Measurements from ENCODE around the gene NDOR1. TPM values are rescaled to one million over a fixed set of nuclear protein-coding genes. Genes with fewer than 3 reads are reported as not detected.
"Not testable (repeated sequence)": the region's sequence is repeated elsewhere in the genome, so short reads cannot be mapped to it uniquely, and the experiment has no call there.

The NDOR1 gene
- total RNA-seq, 4 donors from 2014 or later = 14.3 to 47.5 (median 22.0) TPM

DNA sequence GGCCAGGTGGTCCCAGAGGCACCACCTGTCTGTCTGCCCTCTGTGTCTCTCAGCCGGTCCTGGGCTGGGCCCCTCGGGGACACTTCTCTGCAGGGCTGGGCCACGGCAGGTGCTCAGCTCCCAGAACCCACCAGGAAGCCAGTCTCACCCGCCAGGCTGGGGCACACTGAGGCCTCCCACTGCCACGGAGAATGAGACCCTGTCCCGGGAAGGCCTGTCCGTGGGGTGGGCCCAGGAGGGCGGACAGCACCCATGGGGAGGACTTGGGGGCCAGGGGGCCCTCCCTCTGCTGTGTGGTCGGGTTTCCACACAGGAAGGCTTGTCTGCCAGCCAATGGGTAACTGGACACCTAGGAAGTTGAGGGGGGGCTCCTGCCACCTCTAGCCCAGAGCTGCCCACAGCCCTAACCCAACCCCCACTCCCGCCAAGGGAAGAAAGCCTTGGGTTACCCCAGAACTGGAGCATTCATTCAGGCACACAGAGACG lies 31.5 kb downstream of the NDOR1 start:
- H3K27me3 ChIP-seq = peaks cover 31% of the 10 kb centered on the region
- peak overlapping the region in 1 of 4 donors; percentile 26 for H3K4me3 ChIP-seq
- intact Hi-C loops (cut with DNase I; ENCODE audit: low total_unique reads) (no loop called here), in situ Hi-C loops (cut with MboI; ENCODE audit: low pct_ligation_motif_present in 1 of 4, low pct_unique_long_range_greater_than_20kb in 1 of 4, low sequenced_read_pairs in 3 of 4) (loop anchor here in 1 of 4 donors (10.0 kb wide), 1 partner anchor 112 kb away; no protein-coding TSS in a partner anchor)
- H3K27ac ChIP-seq = peak overlapping the region; percentile 99 to 100 (median 100)
- H3K4me1 ChIP-seq = peaks cover 34 to 56% (median 44%) of the 10 kb centered on the region in 4 donors
- no peak for DNase-seq
- H3K9me3 ChIP-seq = no peaks in the 10 kb centered on the region
- no peaks in the 10 kb centered on the region for H3K36me3 ChIP-seq
- no peak for TF ChIP-seq POLR2A (IDR thresholded peaks at IDR 0.05)
- TF ChIP-seq, protein P1, sequence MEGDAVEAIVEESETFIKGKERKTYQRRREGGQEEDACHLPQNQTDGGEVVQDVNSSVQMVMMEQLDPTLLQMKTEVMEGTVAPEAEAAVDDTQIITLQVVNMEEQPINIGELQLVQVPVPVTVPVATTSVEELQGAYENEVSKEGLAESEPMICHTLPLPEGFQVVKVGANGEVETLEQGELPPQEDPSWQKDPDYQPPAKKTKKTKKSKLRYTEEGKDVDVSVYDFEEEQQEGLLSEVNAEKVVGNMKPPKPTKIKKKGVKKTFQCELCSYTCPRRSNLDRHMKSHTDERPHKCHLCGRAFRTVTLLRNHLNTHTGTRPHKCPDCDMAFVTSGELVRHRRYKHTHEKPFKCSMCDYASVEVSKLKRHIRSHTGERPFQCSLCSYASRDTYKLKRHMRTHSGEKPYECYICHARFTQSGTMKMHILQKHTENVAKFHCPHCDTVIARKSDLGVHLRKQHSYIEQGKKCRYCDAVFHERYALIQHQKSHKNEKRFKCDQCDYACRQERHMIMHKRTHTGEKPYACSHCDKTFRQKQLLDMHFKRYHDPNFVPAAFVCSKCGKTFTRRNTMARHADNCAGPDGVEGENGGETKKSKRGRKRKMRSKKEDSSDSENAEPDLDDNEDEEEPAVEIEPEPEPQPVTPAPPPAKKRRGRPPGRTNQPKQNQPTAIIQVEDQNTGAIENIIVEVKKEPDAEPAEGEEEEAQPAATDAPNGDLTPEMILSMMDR (IDR thresholded peaks at IDR 0.05) = no peak
- no peak for TF ChIP-seq POLR2AphosphoS5 (IDR thresholded peaks at IDR 0.05)
- no peak for TF ChIP-seq EP300 (IDR thresholded peaks at IDR 0.05; ENCODE audit: low read depth)
- 37% methylated on average over 4 of the region's 11 CpGs; no CpG with 5 or more reads in 1 of the 2 donors for WGBS, 2 donors (ENCODE audit: low coverage in 1 of 2)

DNA sequence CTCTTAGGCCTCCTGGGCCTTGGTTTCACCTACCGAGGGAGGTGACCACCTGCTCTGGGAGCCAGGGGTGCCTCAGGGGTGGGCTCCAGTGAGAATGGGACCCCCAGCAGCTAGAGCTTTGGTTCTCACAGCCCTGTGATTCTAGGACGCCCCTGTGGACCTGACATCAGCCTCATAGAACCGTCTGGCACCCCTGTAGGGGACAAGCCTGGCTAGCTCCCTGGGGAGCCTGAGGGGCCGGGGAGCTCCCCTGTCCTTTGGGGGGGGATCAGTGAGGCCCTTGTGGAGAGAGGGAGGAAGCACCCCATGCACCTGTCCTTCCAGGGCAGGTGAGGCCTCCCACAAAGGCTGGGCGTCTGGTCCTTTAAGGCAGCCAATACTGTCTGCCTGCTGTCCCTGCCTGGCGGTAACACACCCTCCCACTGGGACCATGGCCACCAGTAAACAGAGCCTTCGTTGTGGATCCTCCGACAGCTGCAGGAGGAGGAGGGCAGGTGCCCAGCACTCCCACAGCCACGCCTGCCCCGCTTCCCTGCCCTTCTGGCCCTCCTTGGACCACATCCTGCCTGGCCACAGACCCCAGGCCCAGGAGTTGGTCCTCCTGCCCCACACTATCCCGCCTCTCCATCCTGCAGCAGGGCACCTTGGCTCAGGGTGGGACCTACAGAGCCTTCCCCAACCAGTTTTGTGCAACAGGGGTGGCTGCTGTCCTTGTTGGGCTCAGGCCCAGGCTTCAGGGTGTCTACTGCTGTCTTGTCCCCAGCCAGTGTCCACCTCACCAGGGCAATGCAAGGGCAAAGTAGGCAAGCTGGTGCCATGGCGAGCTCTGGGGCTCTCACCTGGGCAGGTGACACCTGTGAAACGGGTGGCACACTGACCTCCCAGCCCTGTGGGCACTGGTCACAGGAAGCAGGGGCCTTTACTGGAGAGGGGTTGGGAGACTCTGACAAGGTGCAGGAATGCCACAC lies 32.5 kb downstream of the NDOR1 start:
- in situ Hi-C loops (cut with MboI; ENCODE audit: low pct_ligation_motif_present in 1 of 4, low pct_unique_long_range_greater_than_20kb in 1 of 4, low sequenced_read_pairs in 3 of 4) = loop anchor here in 1 of 4 donors (10.0 kb wide), 1 partner anchor 113 kb away; no protein-coding TSS in a partner anchor

DNA sequence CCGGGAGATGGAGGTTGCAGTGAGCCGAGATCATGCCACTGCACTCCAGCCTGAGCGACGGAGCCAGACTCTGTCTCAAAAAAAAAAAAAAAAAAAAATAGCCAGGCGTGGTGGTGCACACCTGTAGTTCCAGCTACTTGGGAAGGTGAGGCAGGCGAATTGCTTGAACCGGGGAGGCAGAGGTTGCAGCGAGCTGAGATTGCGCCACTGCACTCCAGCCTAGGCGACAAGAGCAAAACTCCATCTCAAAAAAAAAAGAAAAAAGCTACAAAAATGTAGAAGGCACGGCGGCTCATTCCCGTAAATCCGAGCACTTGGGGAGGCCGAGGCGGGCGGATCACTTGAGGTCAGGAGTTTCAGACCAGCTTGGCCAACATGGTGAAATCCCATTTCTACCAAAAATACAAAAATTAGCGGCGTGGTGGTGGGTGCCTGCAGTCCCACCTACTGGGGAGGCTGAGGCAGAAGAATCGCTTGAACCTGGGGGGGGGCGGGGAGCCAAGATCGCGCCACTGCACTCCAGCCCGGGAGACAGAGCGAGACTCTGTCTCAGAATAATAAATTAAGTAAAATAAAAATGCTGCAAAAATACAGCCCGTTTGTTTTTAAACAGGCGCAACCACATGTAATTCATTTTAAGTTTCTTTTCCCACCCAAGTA lies 34.2 kb downstream of the NDOR1 start:
- H3K27ac ChIP-seq = peak overlapping the region; percentile 99 to 100 (median 100)
- H3K9me3 ChIP-seq; intact Hi-C loops (cut with DNase I; ENCODE audit: low total_unique reads); H3K36me3 ChIP-seq; H3K27me3 ChIP-seq; DNase-seq: not testable (repeated sequence)
- WGBS, 2 donors (ENCODE audit: low coverage in 1 of 2) = 30 to 34% methylated on average over 18 to 27 of the region's 27 CpGs
- H3K4me3 ChIP-seq = peak overlapping the region; percentile 42 to 78 (median 70)
- H3K4me1 ChIP-seq = peaks cover 44 to 65% (median 56%) of the 10 kb centered on the region in 4 donors
- in situ Hi-C loops (cut with MboI; ENCODE audit: low pct_ligation_motif_present in 1 of 4, low pct_unique_long_range_greater_than_20kb in 1 of 4, low sequenced_read_pairs in 3 of 4) = loop anchor here in 1 of 4 donors (10.0 kb wide), 1 partner anchor 115 kb away; no protein-coding TSS in a partner anchor

More for the DNA sequence above, 32.5 kb downstream of the NDOR1 start:
- Histone ChIP-seq H3K4me1 (peaks cover 44 to 64% (median 50%) of the 10 kb centered on the region in 4 donors), H3K36me3 (peaks cover 0 to 5% (median 0%) of the 10 kb centered on the region in 4 donors), H3K9me3 (no peaks in the 10 kb centered on the region), H3K27ac (peak overlapping the region; percentile 99 to 100 (median 100)), H3K27me3 (peaks cover 20% of the 10 kb centered on the region), H3K4me3 (no peak overlapping the region)
- DNase-seq = peak; percentile 75
- 57% methylated on average over 7 of the region's 13 CpGs; no CpG with 5 or more reads in 1 of the 2 donors for WGBS, 2 donors (ENCODE audit: low coverage in 1 of 2)
- intact Hi-C loops (cut with DNase I; ENCODE audit: low total_unique reads) = no loop called here
- TF ChIP-seq, protein P1 (IDR thresholded peaks at IDR 0.05) = peak in 1 of 5 experiments; percentile 21
- peak; percentile 48 for TF ChIP-seq POLR2A (IDR thresholded peaks at IDR 0.05)
- TF ChIP-seq EP300 (IDR thresholded peaks at IDR 0.05; ENCODE audit: low read depth) = no peak
- peak; percentile 57 to 77 (median 76) for TF ChIP-seq POLR2AphosphoS5 (IDR thresholded peaks at IDR 0.05)

DNA sequence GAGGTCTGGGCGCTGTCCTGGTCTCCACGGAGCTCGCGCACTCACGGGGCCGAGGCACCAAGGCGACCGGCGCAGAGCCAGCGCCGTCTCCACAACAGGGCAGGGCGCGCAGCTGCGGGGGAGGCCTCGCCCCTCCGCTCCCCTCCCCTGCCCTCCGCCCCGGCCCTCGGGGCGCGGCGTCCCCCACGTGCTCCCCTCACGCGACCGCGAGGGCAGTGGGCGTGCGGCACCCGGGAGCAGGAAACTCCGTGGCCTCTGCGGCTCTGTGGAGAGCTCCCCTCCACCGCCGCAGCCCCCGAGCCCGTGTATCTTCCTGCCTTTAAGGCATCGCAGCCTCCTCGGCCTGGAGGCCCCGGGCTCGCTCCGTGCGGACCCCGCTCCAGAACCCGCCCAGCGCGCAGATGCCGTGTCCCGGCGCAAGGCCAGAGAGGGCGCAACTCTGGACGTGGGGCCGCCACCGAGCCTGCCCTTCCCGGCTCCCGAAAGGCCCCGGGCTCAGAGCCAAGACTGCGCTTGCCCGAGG lies 34.9 kb downstream of the NDOR1 start:
- peak; percentile 83 for DNase-seq
- peak overlapping the region; percentile 42 to 78 (median 70) for H3K4me3 ChIP-seq
- TF ChIP-seq POLR2A (IDR thresholded peaks at IDR 0.05) = peak; percentile 56
- no peak for TF ChIP-seq EP300 (IDR thresholded peaks at IDR 0.05; ENCODE audit: low read depth)
- TF ChIP-seq, protein P1 (IDR thresholded peaks at IDR 0.05) = peak in 1 of 5 experiments; percentile 6
- peak; percentile 20 to 63 (median 60) for TF ChIP-seq POLR2AphosphoS5 (IDR thresholded peaks at IDR 0.05)
- H3K9me3 ChIP-seq = no peaks in the 10 kb centered on the region
- H3K27me3 ChIP-seq = no peaks in the 10 kb centered on the region
- peaks cover 0 to 5% (median 0%) of the 10 kb centered on the region in 4 donors for H3K36me3 ChIP-seq
- 1% methylated on average over 55 of the region's 58 CpGs; no CpG with 5 or more reads in 1 of the 2 donors for WGBS, 2 donors (ENCODE audit: low coverage in 1 of 2)
- H3K27ac ChIP-seq = peak overlapping the region; percentile 99 to 100 (median 100)
- in situ Hi-C loops (cut with MboI; ENCODE audit: low pct_ligation_motif_present in 1 of 4, low pct_unique_long_range_greater_than_20kb in 1 of 4, low sequenced_read_pairs in 3 of 4) = no loop called here
- peaks cover 44 to 65% (median 56%) of the 10 kb centered on the region in 4 donors for H3K4me1 ChIP-seq
- intact Hi-C loops (cut with DNase I; ENCODE audit: low total_unique reads) = no loop called here

Data from transverse colon (tissue), 4 donors.